ENCODE measurements around the gene PCYT1A.

DNA sequence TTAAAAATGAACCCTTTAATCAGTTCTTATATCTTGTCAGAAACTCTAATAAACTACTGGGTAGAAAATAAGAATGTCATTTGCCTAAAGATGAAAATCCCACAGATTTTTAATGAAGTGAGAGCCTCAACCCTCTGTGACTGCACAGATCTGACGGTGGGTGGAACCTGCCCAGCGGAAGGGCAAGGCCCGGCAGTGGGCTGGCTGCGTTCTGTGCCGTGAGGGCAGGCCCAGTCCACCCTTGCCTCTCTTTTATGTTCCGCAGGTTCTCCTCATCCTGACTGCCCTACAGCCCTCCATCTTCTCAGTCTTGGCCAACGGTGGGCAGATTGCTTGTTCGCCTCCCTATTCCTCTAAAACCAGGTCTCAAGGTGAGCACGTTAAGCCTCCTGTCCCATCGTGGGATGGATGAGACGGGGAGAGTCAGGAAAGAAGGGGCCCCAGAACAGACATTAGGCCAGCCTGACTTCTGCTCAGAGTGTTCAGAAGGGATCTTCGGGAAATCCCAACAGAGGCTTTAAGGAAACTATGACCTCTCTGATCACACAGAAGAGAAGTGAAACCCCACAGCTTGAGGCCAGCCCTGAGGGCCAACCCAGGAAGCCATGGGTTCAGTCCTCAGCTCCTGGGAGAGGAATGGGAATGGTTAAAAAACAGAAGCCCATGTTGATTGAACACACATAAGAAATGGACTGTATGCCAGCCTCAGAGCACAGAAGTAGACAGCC is 55.2 kb downstream of the PCYT1A start:
- TF ChIP-seq ELF4 (CRISPR knock-in tag; IDR thresholded peaks at IDR 0.05; ENCODE audit: borderline replicate concordance) = no peak
- TF ChIP-seq ETS1 (CRISPR knock-in tag; IDR thresholded peaks at IDR 0.05) = no peak
- no peak for TF ChIP-seq POLR2AphosphoS2 (IDR thresholded peaks at IDR 0.05; ENCODE audit: low read depth, low read length)
- TF ChIP-seq POLR2A (IDR thresholded peaks at IDR 0.05; ENCODE audit: insufficient read depth in 1 of 2, low read depth in 2 of 2, low read length in 2 of 2) = peak in 1 of 2 experiments; percentile 21; a peak in 1 of 4 replicates
- no peak for TF ChIP-seq NFIC (IDR thresholded peaks at IDR 0.05; ENCODE audit: low read length)
